Left renal cortex interstitium (tissue), 4 donors: ENCODE measurements around the gene GPM6B. TPM values are rescaled to one million over a fixed set of nuclear protein-coding genes. Genes with fewer than 3 reads are reported as not detected.

Experiments
- DNase-seq, 4 donors: peaks; one replicate each; pipeline ENCODE4 v3.0.0-alpha.2; 2013; ENCODE audit warnings: low read depth in 4 of 4, low spot score in 2 of 4, missing footprints in 1 of 4
- polyA plus RNA-seq, 4 donors: library from polyadenylated mRNA; unstranded; fragments of 120-200 nt; gene quantifications; one replicate each; pipeline ENCODE4 v1.2.1, GENCODE V29; 2013; ENCODE audit not compliant: insufficient read length in 4 of 4

Gene GPM6B
- polyA plus RNA-seq, 4 donors: 19.6 to 25.8 (median 23.3) TPM

- DNase-seq: no peak
Measured at GRCh38 chrX:13770013-13770535, 46.8 kb downstream of the GPM6B start.

GRCh38 chrX:13768939-13769338 lies 48.0 kb downstream of the GPM6B start:
- no peak for DNase-seq

GRCh38 chrX:13764765-13765164 lies 52.1 kb downstream of the GPM6B start:
- DNase-seq: no peak

- no peak for DNase-seq
Measured at GRCh38 chrX:13764281-13764680, 52.6 kb downstream of the GPM6B start.

GRCh38 chrX:13763489-13763888 lies 53.4 kb downstream of the GPM6B start:
- DNase-seq: no peak

GRCh38 chrX:13761606-13762414 lies 55.1 kb downstream of the GPM6B start:
- DNase-seq: no peak

GRCh38 chrX:13760426-13760825 lies 56.5 kb downstream of the GPM6B start:
- no peak for DNase-seq

GRCh38 chrX:13759152-13759718 lies 57.7 kb downstream of the GPM6B start:
- no peak for DNase-seq

GRCh38 chrX:13756381-13756780 lies 60.5 kb downstream of the GPM6B start:
- DNase-seq: no peak

- DNase-seq: no peak
Measured at GRCh38 chrX:13755254-13755653, 61.6 kb downstream of the GPM6B start.

GRCh38 chrX:13754765-13755164 lies 62.1 kb downstream of the GPM6B start:
- no peak for DNase-seq

GRCh38 chrX:13752646-13753045 lies 64.2 kb downstream of the GPM6B start:
- DNase-seq: no peak

GRCh38 chrX:13752141-13752540 lies 64.8 kb downstream of the GPM6B start:
- DNase-seq: no peak

GRCh38 chrX:13750812-13751211 lies 66.1 kb downstream of the GPM6B start:
- no peak for DNase-seq

- DNase-seq: no peak
Measured at GRCh38 chrX:13750204-13750603, 66.7 kb downstream of the GPM6B start.

- DNase-seq: no peak
Measured at GRCh38 chrX:13748486-13748885, 68.4 kb downstream of the GPM6B start.

- DNase-seq: no peak
Measured at GRCh38 chrX:13747836-13748235, 69.1 kb downstream of the GPM6B start.

- no peak for DNase-seq
Measured at GRCh38 chrX:13742397-13743176, 74.3 kb downstream of the GPM6B start.

- no peak for DNase-seq
Measured at GRCh38 chrX:13741695-13742094, 75.2 kb downstream of the GPM6B start.

- peak; percentile 72 to 84 (median 82) for DNase-seq
Measured at GRCh38 chrX:13734278-13735172, 82.4 kb downstream of the GPM6B start, which contains the start of the genes OFD1 and TRAPPC2. OFD1 (plus strand) TSS chrX:13734748; CDS start chrX:13735072, 324 bp downstream. TRAPPC2 (minus strand) TSS chrX:13734620; CDS start chrX:13719963, 14,657 bp downstream.
